GM21526 (cell line): ENCODE measurements around the gene FLOT2.
"Not testable (repeated sequence)": the region's sequence is repeated elsewhere in the genome, so short reads cannot be mapped to it uniquely, and the experiment has no call there.

ENCODE experiments used
- ATAC-seq: cut with Tn5 transposase; IDR thresholded peaks from one replicate; pipeline ENCODE4 v1.9.1; 2021; ENCODE audit warnings: moderate library complexity; ENCODE audit not compliant: unreplicated experiment, low FRiP score

FLOT2 gene

GRCh38 chr17:28877150-28877711 lies 20.3 kb downstream of the FLOT2 start:
- not testable (repeated sequence) for ATAC-seq

- ATAC-seq, result no peak
Measured at GRCh38 chr17:28875848-28876550, 21.5 kb downstream of the FLOT2 start.

- no peak for ATAC-seq
Measured at GRCh38 chr17:28874750-28875149, 22.8 kb downstream of the FLOT2 start.

DNA sequence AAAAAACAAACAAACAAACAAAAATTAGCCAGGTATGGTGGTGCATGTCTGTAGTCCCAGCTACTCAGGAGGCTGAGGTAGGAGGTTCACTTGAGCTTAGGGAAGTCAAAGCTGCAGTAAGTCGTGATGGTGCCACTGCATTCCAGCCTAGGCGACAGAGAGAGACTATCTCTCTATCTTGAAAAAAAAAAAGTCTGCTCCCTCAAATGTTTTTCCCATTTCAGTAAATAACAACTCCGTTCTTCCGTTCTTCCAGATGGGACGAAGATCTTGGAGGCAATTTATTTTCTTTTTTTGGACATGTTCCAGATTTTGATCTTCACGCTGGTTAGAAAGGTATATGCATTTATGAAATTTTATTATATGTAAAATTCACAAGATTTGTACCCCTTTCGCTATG lies 23.7 kb downstream of the FLOT2 start:
- no peak for ATAC-seq

DNA sequence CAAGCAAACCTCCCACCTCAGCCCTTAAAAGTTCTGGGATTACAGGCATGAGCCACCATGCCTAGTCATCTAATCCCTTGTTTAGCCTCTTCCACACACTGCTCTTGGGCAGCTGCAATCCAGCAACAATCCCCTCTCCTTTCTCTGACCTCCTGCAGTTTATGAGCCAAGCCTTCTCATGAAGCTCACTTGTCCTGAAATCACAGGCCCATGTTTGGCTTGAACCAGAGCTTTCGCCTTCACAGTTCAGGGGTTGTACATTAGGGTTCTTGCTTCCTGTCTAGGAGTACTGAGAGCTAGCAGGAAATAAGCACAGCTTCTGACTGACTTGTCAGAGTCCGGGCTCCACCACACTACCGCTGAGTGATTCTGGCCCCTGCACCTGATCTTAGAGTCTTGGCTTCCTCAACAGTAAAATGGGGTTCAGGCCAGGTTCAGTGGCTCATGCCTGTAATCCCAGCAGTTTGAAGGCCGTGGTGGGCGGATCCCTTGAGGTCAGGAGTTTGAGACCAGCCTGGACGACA lies 26.4 kb downstream of the FLOT2 start:
- ATAC-seq, result peak; percentile 84

GRCh38 chr17:28867276-28867675 lies 30.3 kb downstream of the FLOT2 start:
- no peak for ATAC-seq

DNA sequence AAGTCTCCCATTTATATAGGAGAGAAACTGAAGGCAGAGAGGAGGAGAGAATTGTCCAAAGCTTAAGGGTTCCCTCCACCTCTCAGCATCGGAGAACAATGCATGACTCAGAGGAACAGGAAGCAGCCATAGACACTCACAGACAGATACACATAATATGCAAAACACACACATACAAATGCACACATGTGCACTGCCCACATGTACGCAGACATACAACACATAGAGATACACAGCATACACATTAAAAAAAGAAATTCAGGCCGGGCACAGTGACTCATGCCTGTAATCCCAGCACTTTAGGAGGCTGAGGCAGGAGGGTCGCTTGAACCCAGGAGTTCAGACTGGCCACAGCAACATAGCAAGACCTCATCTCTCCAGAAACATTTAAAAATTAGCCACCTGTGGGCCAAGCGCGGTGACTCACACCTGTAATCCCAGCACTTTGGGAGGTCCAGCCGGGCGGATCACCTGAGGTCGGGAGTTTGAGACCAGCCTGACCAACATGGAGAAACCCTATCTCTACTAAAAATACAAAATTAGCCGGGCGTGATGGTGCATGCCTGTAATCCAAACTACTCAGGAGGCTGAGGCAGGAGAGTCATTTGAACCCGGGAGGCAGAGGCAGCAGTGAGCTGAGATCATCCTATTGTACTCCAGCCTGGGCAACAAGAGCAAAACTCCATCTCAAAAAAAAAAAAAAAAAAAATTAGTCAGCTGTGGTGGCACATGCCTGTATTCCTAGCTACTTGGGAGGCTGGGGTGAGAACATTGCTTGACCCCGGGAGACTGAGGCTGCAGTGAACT lies 31.4 kb downstream of the FLOT2 start:
- ATAC-seq, result no peak

GRCh38 chr17:28864991-28865849 lies 32.3 kb downstream of the FLOT2 start:
- ATAC-seq, result no peak

GRCh38 chr17:28863953-28864352 lies 33.6 kb downstream of the FLOT2 start:
- ATAC-seq, result no peak

DNA sequence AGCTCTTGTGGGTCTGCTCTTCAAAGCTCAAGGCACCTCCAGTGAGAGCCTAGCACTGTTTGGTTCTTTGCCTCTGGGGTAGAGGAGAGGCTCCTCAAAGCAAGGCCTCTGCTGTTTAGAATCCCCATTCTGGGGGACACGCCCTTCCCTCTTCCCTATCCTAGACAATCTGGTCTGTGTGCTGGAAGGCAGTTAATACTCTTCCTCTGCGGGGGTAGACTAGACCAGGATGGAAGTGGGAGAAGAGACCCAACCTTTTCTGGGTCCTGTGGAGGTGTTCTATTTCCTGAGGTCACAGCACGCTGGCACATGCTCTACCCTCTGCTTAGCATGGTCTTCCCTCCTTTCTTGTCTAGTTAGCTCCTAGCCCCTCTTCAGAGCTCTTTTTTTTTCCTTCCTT lies 35.0 kb downstream of the FLOT2 start:
- ATAC-seq, result no peak

- no peak for ATAC-seq
Measured at GRCh38 chr17:28861393-28862203, 35.9 kb downstream of the FLOT2 start.

GRCh38 chr17:28860363-28860808 lies 37.1 kb downstream of the FLOT2 start:
- no peak for ATAC-seq

GRCh38 chr17:28858801-28859355 lies 38.7 kb downstream of the FLOT2 start:
- ATAC-seq, result no peak

GRCh38 chr17:28857905-28858800 lies 39.4 kb downstream of the FLOT2 start:
- ATAC-seq, result no peak

DNA sequence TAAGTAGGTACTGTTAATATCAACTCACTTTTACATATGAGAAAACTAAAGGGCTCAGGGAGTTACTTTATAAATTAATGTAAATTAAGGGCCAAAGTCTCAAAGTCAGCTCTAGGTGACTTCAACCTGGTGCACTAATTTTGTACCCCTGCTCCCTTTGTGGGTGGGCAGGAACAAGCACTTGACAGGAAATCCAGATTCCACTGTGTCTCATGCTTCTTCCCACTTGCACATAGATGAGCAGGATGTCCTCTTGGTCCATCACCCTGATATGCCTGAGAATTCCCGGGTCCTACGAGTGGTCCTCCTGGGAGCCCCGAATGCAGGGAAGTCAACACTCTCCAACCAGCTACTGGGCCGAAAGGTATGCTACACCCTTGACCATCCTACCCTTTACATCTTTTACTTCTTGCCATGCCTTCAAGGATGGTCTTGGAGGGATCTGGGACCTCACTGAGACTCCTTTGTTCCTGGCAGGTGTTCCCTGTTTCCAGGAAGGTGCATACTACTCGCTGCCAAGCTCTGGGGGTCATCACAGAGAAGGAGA lies 41.4 kb downstream of the FLOT2 start:
- no peak for ATAC-seq

DNA sequence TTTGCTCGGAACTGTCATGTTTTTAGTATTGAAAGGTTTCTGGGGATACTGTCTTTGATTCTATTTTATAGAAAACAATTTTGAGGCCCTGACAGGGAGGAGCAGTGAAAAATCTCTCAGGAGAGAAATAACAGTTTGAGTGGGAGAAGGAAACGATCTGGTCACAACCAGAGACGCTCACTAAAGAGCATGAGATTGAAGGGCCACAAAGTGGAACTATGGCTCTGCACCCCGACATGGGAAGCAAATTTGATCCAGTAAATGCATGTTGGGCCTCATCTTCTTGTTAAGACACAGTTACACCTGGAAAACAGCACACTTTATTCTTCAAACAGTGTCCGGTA lies 42.2 kb downstream of the FLOT2 start:
- no peak for ATAC-seq

- no peak for ATAC-seq
Measured at GRCh38 chr17:28854457-28855335, 42.8 kb downstream of the FLOT2 start, which contains the start of gene ERAL1. Gene ERAL1, plus strand, starts transcription at chr17:28855016. Its CDS starts 19 bp downstream, at chr17:28855035.
